Measurements from ENCODE around the gene KAZN.

DNA sequence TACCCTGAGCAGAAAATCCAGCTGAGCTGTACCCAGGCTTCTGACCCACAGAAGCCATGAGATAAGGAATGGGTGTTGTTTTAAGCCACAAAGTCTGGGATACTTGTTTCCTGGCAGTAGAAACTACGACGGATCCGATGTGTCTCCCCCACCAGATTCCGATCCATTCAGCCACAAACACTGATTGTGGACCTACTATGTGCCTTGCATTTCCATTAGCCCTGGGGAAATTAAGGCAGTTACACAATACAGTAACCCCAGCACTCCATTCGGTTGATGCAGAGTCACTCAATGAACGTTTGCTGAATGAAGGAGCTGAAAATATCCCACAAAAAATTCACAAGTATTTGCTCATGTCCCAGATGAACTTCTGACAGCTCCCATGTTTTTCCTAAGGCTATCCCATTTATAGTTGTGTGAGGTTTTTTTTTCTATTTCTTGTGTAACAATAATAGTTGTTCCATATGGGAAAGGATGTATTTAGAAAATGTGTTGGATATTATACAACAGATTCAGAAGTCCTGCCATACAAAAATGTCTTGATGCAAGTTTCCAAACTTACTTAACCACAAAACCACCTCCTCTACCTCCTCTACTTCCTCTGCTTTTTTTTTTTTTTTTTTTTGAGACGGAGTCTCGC, 29.6 kb upstream of the KAZN start:
- TF ChIP-seq CTCF (IDR thresholded peaks at IDR 0.05), result no peak
- TF ChIP-seq POLR2AphosphoS5 (IDR thresholded peaks at IDR 0.05; ENCODE audit: low read depth, low read length), result no peak
